ENCODE results near the gene RIMBP2.

DNA sequence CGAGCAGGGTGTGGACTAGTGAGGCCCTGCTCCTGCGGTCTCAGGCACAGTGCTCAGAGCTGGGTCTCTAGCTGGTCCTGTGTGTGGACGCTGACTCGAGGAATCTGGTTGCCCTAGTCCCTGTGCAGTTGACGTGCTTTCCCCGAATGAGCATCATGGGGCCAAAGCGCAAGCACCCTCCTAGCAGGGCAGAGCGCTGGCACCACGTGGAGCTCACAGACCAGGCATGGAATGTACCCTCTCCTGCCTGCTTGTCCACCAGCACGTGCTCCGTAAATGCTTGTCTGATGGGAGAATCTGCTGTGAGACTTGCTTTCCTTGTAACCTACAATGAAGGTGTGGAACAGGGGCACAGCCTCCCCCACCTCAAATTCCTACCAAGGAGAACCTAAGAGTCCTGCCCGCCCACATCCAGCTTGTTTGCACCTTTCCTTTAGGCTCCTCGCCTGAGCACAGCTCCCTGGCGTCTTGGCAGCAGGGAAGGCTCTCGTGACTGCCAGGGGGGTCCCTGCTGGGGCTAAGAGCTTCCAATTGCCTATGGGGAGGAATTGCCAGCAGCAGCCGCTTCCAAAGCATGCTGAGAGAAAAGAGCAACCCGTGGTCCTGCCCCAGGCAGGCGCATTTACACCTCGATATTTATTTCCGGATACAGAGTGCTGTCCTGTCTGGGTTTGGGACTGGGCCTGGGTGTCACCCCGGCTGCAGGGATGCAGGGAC is 253.4 kb downstream of the RIMBP2 start:
- no peak for TF ChIP-seq ZNF449 (tag by site-specific recombination; IDR thresholded peaks at IDR 0.05)
- no peak for TF ChIP-seq ZNF785 (tag by site-specific recombination; IDR thresholded peaks at IDR 0.05)
- TF ChIP-seq GLI4 (tag by site-specific recombination; IDR thresholded peaks at IDR 0.05) = no peak
- TF ChIP-seq CTCF (tag by site-specific recombination; IDR thresholded peaks at IDR 0.05) = no peak
- TF ChIP-seq ZNF488 (tag by site-specific recombination; IDR thresholded peaks at IDR 0.05) = no peak
- TF ChIP-seq ZBTB49 (tag by site-specific recombination; IDR thresholded peaks at IDR 0.05; ENCODE audit: low read depth) = no peak
- TF ChIP-seq, protein P1, sequence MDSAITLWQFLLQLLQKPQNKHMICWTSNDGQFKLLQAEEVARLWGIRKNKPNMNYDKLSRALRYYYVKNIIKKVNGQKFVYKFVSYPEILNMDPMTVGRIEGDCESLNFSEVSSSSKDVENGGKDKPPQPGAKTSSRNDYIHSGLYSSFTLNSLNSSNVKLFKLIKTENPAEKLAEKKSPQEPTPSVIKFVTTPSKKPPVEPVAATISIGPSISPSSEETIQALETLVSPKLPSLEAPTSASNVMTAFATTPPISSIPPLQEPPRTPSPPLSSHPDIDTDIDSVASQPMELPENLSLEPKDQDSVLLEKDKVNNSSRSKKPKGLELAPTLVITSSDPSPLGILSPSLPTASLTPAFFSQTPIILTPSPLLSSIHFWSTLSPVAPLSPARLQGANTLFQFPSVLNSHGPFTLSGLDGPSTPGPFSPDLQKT (IDR thresholded peaks at IDR 0.05; ENCODE audit: borderline replicate concordance, low read depth, low read length) = no peak
- no peak for TF ChIP-seq ZNF416 (tag by site-specific recombination; IDR thresholded peaks at IDR 0.05)
- TF ChIP-seq, protein P2, sequence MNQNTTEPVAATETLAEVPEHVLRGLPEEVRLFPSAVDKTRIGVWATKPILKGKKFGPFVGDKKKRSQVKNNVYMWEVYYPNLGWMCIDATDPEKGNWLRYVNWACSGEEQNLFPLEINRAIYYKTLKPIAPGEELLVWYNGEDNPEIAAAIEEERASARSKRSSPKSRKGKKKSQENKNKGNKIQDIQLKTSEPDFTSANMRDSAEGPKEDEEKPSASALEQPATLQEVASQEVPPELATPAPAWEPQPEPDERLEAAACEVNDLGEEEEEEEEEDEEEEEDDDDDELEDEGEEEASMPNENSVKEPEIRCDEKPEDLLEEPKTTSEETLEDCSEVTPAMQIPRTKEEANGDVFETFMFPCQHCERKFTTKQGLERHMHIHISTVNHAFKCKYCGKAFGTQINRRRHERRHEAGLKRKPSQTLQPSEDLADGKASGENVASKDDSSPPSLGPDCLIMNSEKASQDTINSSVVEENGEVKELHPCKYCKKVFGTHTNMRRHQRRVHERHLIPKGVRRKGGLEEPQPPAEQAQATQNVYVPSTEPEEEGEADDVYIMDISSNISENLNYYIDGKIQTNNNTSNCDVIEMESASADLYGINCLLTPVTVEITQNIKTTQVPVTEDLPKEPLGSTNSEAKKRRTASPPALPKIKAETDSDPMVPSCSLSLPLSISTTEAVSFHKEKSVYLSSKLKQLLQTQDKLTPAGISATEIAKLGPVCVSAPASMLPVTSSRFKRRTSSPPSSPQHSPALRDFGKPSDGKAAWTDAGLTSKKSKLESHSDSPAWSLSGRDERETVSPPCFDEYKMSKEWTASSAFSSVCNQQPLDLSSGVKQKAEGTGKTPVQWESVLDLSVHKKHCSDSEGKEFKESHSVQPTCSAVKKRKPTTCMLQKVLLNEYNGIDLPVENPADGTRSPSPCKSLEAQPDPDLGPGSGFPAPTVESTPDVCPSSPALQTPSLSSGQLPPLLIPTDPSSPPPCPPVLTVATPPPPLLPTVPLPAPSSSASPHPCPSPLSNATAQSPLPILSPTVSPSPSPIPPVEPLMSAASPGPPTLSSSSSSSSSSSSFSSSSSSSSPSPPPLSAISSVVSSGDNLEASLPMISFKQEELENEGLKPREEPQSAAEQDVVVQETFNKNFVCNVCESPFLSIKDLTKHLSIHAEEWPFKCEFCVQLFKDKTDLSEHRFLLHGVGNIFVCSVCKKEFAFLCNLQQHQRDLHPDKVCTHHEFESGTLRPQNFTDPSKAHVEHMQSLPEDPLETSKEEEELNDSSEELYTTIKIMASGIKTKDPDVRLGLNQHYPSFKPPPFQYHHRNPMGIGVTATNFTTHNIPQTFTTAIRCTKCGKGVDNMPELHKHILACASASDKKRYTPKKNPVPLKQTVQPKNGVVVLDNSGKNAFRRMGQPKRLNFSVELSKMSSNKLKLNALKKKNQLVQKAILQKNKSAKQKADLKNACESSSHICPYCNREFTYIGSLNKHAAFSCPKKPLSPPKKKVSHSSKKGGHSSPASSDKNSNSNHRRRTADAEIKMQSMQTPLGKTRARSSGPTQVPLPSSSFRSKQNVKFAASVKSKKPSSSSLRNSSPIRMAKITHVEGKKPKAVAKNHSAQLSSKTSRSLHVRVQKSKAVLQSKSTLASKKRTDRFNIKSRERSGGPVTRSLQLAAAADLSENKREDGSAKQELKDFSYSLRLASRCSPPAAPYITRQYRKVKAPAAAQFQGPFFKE (tag by site-specific recombination; IDR thresholded peaks at IDR 0.05; ENCODE audit: borderline replicate concordance) = no peak
- no peak for TF ChIP-seq ZNF544 (tag by site-specific recombination; IDR thresholded peaks at IDR 0.05)

Measured in HEK293 (cell line).